Lower leg skin (tissue), 3 donors: Measurements from ENCODE around the gene GRK1.

ENCODE experiments used
- POLR2A ChIP-seq, 2 donors: fragments of 450-650 bp; IDR thresholded peaks; one replicate each; pipeline ENCODE4 v1.6.1; 2016 to 2017; ENCODE audit warnings: antibody characterized with exemption in 2 of 2, mild to moderate bottlenecking in 1 of 2, moderate library complexity in 1 of 2
- TF ChIP-seq, protein P1 (sequence below), 3 donors: fragments of 450-650 bp; IDR thresholded peaks; one replicate each; pipeline ENCODE4 v1.5.1; 2016; ENCODE audit warnings: antibody characterized with exemption in 3 of 3, mild to moderate bottlenecking in 3 of 3, moderate library complexity in 2 of 3

DNA sequence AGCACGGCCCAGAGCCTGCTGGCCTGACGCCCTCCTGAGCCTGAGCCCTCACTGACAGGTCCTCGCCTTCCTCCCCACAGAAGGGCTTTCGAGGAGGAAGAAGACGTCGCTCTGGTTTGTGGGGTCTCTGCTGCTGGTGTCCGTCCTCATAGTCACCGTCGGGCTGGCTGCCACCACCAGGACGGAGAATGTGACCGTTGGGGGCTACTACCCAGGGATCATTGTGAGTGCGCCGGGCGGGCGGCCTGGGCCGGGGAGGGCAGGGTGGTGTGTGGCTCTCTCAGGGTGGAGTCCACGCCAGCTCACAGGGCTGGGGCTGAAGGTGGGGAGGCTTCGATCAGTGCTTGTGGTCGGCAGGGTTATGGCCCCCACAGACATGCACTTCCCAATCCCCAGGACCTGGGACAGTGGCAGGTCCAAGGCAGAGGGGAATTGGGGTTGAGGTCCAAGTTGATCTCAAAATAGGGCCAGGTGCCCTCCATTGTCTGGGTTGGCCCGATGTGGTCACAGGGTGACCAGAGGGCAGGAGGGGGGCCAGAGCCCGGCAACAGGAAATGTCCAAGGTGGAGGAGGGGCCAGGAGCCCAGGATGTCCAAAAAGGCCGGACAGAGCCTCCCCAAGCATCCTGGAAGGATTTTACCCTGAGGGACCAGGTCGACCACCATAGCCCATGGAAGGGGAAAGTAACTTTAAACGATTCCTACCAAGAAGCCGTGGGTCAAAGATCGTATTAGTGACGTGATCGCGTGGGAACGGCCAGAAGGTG, 99.2 kb downstream of the GRK1 start:
- TF ChIP-seq POLR2A (IDR thresholded peaks at IDR 0.05) = no peak
- TF ChIP-seq, protein P1, sequence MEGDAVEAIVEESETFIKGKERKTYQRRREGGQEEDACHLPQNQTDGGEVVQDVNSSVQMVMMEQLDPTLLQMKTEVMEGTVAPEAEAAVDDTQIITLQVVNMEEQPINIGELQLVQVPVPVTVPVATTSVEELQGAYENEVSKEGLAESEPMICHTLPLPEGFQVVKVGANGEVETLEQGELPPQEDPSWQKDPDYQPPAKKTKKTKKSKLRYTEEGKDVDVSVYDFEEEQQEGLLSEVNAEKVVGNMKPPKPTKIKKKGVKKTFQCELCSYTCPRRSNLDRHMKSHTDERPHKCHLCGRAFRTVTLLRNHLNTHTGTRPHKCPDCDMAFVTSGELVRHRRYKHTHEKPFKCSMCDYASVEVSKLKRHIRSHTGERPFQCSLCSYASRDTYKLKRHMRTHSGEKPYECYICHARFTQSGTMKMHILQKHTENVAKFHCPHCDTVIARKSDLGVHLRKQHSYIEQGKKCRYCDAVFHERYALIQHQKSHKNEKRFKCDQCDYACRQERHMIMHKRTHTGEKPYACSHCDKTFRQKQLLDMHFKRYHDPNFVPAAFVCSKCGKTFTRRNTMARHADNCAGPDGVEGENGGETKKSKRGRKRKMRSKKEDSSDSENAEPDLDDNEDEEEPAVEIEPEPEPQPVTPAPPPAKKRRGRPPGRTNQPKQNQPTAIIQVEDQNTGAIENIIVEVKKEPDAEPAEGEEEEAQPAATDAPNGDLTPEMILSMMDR (IDR thresholded peaks at IDR 0.05) = no peak
